ENCODE data around the gene MCC.
A peak's percentile ranks its signal among the peaks of the same experiment; 100 is the strongest.

MCC gene

GRCh38 chr5:113223831-113224604 is 264.2 kb downstream of the MCC start:
- DNase-seq (ENCODE audit: low spot score) = no peak

GRCh38 chr5:113223315-113223714 is 264.9 kb downstream of the MCC start:
- DNase-seq (ENCODE audit: low spot score) = no peak

- DNase-seq (ENCODE audit: low spot score) = no peak
Observed at GRCh38 chr5:113221294-113222176, 266.7 kb downstream of the MCC start.

- no peak for DNase-seq (ENCODE audit: low spot score)
Observed at GRCh38 chr5:113219695-113220094, 268.6 kb downstream of the MCC start.

- no peak for DNase-seq (ENCODE audit: low spot score)
Observed at GRCh38 chr5:113218906-113219517, 269.2 kb downstream of the MCC start.

GRCh38 chr5:113218200-113218599 is 270.1 kb downstream of the MCC start:
- no peak for DNase-seq (ENCODE audit: low spot score)

- no peak for DNase-seq (ENCODE audit: low spot score)
Observed at GRCh38 chr5:113217619-113218184, 270.6 kb downstream of the MCC start.

- DNase-seq (ENCODE audit: low spot score) = no peak
Observed at GRCh38 chr5:113216545-113216944, 271.7 kb downstream of the MCC start.

GRCh38 chr5:113215401-113216060 is 272.7 kb downstream of the MCC start:
- DNase-seq (ENCODE audit: low spot score) = no peak

GRCh38 chr5:113214606-113215323 is 273.5 kb downstream of the MCC start:
- no peak for DNase-seq (ENCODE audit: low spot score)

GRCh38 chr5:113213551-113214425 is 274.5 kb downstream of the MCC start:
- no peak for DNase-seq (ENCODE audit: low spot score)

- DNase-seq (ENCODE audit: low spot score) = no peak
Observed at GRCh38 chr5:113212244-113212920, 275.9 kb downstream of the MCC start.

GRCh38 chr5:113209498-113209897 is 278.8 kb downstream of the MCC start:
- no peak for DNase-seq (ENCODE audit: low spot score)

- no peak for DNase-seq (ENCODE audit: low spot score)
Observed at GRCh38 chr5:113205807-113206206, 282.4 kb downstream of the MCC start.

- no peak for DNase-seq (ENCODE audit: low spot score)
Observed at GRCh38 chr5:113205323-113205722, 282.9 kb downstream of the MCC start.

GRCh38 chr5:113204525-113205161 is 283.6 kb downstream of the MCC start:
- DNase-seq (ENCODE audit: low spot score) = no peak

GRCh38 chr5:113203916-113204315 is 284.3 kb downstream of the MCC start:
- DNase-seq (ENCODE audit: low spot score) = no peak

- peak; percentile 39 for DNase-seq (ENCODE audit: low spot score)
Observed at GRCh38 chr5:113202746-113203716, 285.2 kb downstream of the MCC start.

All from iPS-NIHi11 (cell line).